GM12873 (cell line): ENCODE data around the gene PRKN.

Source experiments
- TF ChIP-seq, protein P1 (sequence below): IDR thresholded peaks from 2 replicates; pipeline ENCODE4 v1.5.1; 2012; ENCODE audit warnings: low read depth, mild to moderate bottlenecking, moderate library complexity, low read length, control low read depth; ENCODE audit not compliant: insufficient read depth; ENCODE audit errors: missing control alignments

Gene PRKN

DNA sequence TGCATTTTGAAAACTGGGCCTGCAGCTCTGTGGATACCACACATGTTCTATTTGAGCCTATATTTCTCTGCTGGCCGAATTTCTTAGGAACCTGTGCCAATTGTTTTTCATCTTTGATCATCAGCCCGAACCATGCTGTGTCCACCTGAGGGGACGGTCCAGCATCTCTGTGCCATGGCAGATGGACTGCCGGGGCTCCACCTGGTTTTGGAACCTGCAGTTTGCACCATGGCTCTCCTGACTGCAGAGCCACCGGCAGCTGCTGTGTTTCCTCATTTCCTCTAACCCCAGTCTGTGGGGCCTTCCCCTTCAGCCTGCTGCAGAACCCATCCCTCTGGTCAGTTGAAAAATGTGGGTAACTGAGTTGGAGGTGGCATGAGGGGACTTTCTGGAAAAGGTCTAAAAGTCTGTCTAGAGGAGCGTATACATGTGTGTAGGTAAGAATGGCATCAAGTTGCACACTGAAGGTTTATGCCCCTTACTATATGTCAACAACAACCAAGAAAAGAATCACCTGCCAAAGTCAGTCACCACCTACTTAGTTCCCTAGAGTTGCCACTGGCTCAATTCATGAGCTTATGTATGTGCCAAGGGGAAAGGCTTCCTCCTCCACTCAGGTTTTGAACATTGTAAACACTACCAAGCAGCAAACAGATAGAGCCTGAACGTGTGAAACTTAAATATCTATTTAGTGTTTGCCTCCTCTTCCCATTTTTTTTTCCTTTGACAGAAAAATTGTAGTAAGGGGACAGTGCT, 548.2 kb downstream of the PRKN start:
- TF ChIP-seq, protein P1, sequence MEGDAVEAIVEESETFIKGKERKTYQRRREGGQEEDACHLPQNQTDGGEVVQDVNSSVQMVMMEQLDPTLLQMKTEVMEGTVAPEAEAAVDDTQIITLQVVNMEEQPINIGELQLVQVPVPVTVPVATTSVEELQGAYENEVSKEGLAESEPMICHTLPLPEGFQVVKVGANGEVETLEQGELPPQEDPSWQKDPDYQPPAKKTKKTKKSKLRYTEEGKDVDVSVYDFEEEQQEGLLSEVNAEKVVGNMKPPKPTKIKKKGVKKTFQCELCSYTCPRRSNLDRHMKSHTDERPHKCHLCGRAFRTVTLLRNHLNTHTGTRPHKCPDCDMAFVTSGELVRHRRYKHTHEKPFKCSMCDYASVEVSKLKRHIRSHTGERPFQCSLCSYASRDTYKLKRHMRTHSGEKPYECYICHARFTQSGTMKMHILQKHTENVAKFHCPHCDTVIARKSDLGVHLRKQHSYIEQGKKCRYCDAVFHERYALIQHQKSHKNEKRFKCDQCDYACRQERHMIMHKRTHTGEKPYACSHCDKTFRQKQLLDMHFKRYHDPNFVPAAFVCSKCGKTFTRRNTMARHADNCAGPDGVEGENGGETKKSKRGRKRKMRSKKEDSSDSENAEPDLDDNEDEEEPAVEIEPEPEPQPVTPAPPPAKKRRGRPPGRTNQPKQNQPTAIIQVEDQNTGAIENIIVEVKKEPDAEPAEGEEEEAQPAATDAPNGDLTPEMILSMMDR, result no peak

DNA sequence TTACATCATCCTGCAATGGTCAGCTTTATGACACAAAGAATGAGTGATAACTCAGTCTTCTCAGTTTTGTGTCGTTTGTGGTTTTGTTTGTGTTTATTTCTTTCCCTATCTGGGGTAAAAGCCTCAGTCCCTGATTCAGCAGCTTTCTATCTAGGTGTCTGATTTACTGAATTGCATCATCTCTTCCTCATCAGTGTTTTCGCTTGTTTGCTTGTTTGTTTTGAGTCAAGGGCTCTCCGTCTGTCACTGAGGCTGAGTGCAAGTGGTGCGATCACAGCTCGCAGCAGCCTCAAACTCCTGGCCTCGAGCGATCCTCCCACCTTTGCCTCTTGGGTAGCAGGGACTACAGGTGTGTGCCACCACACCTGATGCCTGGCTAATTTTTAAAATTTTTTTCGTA, 548.9 kb downstream of the PRKN start:
- TF ChIP-seq, protein P1, result no peak

DNA sequence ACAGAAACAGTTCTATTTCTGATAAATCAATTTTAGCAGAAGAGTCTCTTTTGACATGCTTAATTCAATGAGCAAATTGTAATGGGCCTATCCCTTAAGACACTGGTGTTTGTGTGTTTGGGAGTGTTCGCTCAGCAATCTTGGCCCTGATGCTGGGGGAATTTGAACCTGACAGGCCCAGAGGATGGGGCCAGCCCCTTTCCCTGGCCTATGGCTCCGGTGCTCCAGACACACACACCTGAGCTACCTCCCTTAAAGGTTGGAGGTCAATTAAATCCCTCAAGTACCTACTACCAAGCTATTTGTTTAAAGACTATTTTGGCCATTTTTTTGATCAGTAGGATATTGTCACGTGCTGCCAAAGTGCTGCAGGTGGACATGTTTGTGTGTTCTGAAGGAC, 549.3 kb downstream of the PRKN start:
- TF ChIP-seq, protein P1, result no peak

DNA sequence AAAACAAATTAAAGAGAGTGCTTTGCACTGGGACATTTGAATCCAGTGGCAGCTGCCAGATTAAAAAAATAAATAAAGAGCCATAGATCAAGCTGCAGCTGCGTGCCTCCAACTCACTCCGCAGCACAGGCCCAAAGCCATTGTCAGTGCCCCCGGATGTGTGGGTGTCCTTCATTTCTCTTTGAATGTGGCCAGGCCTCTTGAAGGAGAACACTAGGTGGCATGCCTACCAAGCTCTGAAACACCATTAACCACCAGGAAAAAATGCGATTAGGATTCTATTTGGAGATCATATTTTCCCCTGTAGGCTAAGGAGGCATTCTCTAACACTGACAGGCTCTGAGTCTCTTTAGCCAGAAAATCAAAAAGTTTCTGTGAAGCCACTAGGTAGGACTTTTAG, 549.8 kb downstream of the PRKN start:
- TF ChIP-seq, protein P1, result no peak

DNA sequence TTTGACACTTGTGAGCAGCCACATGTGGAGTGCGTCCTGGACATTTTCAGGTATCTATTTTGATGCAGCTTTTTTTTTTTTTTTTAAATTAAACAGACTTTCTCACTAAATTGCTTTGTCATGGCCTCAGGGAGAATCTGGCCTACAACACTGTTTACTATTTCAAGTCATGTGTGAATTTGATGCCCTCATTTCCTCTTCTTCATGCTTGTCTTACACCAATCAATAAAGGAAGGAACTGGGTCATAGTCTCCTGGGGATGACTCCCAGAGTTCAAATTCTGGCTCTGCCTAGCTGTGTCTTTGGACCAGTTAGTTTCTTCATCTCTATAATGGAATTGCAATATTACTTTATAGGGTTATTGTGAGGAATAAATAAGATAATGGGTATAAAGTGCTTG, 554.1 kb downstream of the PRKN start:
- TF ChIP-seq, protein P1, result no peak

DNA sequence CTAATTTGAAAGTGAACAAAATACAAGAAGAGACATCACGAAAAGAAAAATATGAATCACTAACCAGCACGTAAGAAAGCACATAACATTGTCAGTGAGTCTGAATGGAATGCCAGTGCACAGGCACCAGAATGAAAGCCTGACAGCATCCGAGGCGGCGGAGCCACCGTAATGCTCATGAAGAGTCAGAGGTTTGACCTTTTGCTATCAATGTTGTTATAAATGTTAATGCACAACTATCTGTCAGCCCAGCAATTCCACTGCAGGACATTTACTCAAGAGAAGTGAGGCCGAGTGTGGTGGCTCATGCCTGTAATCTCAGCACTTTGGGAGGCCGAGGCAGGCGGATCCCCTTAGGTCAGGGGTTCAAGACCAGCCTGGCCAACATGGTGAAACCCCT, 562.1 kb downstream of the PRKN start:
- TF ChIP-seq, protein P1, result no peak

DNA sequence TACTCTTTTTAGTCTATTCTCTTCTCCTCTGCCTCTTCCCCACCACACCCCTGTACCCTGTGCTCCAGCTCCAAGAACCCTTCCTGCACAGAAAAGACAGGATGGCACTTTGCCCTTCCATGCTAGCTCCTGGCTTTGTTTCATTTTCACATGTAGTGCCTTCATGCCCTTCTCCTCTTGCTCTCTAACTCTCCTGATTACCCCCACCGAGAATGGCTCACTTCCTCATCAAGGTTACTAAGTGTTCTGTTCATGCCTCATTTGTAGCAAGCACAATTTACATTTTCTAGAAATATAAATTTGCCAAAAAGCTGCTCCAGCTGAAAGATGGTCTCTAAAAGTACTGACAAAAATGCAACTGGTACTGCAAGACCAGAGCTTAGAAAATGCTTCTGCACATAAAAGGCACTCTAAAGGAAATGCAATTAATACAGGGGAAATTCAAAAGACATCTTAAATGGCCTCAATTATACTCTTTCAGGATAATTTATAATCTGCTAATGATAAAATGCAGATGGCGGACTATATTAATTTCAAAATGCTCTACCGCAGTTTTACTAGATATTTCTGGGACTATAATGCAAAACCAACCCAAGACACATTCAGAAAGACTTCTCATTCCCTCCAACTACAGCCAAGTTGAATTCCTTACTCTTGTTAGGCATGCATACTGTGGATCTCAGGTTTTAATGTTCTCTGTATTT, 570.2 kb downstream of the PRKN start:
- TF ChIP-seq, protein P1, result no peak
